Activated CD4-positive, alpha-beta T cell treated with anti-CD3 and anti-CD28 coated beads, Interleukin-2, Interleukin-4, amounts not matched to agents 100 ng/mL and 50 ng/mL, durations not matched to agents 16 hours and 8 hours (primary cell): ENCODE results near the gene SLC35E1.
A peak's percentile ranks its signal among the peaks of the same experiment; 100 is the strongest.
"Not testable (repeated sequence)": the region's sequence is repeated elsewhere in the genome, so short reads cannot be mapped to it uniquely, and the experiment has no call there.

Source experiments
- DNase-seq: peaks from one replicate; pipeline ENCODE4 v3.0.0-alpha.2; 2020; ENCODE audit warnings: low spot score

Gene SLC35E1

DNA sequence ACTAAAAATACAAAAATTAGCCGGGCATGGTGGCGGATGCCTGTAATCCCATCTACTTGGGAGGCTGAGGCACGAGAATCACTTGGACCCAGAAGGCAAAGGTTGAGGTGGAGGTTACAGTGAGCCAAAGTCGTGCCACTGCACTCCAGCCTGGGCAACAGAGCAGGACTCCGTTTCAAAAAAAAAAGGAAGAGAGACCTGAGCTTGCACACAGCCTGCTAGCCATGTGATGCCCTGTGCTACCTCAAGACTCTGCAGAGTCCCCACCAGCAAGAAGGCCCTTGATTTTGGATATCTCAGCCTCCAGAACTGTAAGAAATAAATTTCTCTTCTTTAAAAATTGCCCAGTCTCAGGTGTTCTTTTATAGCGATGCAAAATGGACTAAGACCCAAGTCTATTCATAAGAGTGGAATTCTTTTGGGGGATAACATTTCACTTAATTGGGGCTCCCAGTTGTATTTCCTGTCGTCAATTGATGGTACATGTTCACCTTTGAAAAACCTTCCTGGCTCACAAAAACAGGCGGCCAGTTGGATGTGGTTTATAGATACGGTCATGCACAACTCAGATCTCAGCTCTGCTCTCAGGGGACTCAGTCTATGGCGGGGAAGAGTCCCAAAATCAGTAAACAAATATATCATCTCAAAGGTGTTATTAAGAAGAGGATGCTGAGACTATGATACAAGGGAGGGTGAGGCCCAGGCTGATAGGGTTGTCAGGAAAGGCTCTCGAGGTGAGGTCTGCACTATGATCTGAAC, 27.6 kb downstream of the SLC35E1 start:
- DNase-seq = no peak

DNA sequence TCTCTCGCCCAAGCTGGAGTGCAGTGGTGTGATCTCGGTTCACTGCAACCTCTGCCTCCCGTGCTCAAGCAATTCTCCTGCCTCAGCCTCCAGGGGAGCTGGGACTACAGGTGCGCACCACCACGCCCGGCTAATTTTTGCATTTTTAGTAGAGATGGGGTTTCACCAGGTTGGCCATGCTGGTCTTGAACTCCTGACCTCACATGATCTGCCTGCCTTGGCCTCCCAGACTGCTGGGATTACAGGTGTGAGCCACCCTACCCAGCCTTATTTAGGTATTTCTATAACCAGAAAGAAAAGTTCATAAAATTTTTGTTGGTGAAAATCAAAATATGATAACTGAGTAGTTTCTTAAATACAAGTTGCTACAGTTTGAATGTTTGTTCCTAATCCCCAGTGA, 28.5 kb downstream of the SLC35E1 start:
- DNase-seq = not testable (repeated sequence)

DNA sequence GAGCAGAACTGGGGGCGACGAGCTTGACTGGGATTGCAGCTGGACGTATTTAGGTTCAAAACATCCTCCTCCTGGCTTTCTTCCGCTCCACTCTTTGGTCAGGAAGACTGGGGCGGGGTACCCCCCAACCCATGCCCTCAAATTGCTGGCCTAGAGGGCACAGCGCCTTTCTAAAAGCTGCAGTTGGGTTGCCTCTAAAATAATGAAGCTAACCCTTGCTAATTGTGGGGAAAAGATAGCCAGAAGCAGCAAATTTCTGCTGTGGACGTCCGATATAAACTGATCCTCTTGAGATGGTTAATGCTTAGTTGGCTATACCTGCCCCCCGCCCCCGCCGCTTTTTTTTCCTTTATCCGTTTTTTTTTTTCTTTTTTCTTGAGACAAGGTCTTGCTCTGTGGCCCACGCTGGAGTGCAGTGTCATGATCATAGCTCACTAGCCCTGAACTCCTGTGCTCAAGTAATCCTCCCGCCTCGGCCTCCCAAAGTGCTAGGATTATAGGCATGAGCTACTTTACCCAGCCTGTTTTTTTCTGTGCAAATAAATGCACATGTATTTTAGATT, 29.2 kb downstream of the SLC35E1 start:
- DNase-seq = no peak

DNA sequence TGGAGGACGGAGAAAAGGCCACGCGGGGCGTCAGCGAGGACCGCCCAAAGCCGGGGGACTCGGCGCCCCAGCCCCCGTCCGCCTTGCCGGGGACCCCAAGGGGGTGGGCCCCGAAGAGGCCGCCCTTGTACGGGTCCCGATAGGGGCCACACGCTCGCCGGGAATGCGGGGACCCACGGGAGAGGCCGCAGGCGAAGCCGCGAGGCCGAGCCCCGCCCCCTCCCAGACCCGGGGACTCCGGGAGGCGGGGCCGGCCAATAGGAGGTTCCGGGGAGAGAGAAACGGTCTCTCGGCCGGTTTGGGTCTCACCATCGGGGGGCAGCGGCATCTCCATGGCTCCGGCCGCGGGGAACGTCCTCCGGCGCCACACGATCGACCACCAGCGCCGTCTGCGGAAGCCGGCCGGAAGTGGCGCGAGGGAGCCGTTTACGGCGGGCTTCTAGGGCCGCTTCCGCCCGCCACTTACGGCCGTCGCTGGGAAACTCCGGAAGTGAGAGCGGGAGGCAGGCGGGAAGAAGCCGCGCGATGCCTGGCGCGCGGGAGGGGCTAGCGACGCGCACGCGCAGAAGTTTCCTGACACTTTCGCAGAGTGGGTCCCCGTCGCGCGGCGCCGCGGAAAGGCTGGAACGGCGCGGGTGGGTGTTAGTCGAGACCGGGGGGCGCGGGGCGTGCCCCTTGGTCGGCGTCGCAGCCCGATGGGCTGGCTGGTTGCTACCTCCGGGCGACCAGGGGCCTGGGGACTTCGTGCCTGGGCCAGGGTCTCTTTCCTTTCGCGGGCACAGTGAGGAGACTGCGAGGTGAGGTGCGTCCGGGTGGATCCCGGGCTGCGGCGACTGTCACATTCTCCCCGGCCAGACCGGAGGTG, 29.9 kb downstream of the SLC35E1 start, which contains the start of gene CHERP:
Gene CHERP, minus strand, starts transcription at position 393 of the 865 bp plus-strand sequence. Its CDS starts 59 bp downstream, at position 334.
- DNase-seq = peak; percentile 95

DNA sequence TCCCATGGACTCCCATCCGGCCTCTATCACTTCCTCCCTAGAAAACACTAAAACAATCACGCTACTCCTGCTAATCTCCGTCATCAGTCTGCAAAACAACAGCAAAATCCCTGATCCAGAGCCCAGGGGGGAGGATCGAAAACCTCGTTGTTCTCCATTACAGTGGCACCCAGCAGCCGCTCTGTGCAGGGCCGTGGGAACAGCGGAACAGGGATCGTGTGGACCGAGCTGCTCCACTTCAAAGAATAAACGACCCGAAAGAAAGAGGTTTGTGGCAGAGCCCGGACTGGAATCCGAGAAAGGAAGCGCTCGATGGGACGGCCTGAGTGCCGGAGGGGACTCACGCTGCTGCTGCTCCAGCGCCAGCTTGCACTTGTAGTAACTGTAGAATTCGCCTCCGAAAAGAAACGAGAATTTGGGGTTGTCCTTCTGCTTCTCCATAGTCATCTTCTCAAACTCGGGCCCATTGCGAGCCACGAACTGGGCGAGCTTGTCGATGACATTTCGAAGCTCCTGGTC, 30.6 kb downstream of the SLC35E1 start:
- no peak for DNase-seq

DNA sequence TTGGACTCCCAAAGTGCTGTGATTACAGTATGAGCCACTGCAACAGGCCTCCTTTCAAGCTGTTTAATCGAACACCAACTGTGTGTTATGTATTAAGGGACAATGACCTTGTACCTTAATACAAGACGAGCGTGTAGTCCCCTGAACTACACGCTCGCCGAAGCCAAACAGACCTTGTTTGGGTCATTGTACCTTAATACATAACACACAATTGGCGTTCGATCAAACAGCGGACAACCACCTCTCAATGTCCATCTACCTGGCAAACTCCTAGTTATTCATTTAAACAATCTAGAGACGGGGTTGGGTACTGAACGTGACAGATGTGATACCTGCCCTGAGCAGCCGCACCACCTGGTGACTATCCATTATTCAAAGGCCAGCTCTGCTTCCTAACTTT, 31.3 kb downstream of the SLC35E1 start:
- DNase-seq = no peak

DNA sequence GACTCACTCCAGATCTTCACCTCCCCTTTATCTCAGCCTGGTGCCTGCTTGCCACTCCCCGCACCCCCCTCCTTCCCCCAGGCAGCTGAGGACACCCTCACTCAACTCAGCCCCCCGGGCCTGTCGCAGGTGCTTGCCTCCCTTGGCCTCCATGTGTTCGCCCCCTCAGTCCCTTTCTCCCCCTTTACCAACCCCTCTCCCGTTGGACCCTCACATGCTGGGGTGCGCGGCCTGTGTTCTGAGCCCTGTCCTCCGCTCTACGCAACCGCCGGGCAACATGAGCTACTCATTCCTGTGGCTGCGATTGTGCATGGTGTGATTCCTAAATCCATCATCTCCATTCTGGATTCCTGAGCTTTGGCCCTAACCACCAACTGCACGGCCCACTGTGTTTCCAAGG, 35.1 kb downstream of the SLC35E1 start:
- no peak for DNase-seq

DNA sequence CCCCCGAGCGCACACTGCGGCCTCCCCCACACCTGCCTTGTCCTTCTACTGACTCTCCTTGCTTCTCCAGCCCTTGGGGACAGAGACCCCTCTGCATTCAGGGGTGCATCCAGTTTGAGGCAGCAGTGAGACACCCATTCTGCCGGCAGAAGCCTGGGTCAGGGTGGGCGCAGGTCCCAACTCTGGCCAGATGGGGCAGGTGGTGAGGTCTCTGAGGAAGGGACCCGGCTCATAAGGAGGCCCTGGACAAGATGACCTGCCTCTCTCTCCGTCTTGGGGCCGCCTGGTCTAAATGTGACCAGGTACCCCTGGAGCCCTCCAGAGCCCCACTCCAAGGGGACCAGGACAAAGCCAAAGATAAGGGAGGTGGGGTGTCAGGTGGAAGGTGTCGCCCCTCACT, 36.1 kb downstream of the SLC35E1 start:
- DNase-seq = no peak

DNA sequence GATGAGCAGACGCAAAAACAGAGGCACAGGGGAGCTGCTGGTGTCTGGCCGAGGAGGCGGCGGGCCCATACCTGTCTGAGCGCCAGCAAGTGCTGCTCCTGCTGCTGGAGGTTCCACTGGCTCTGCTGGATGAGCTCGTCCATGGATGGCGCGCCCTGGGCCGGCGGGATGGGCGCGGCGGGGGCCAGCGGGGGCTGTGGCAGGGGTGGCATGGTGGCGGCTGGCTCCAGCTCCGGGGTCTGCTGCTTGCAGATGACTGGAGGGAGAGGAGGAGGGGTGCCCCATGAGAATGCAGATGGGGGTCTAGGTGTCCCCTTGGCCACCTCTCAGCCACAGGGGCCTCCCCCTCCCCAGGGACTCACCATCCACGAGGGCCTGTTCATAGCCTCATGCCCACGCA, 36.8 kb downstream of the SLC35E1 start:
- no peak for DNase-seq

DNA sequence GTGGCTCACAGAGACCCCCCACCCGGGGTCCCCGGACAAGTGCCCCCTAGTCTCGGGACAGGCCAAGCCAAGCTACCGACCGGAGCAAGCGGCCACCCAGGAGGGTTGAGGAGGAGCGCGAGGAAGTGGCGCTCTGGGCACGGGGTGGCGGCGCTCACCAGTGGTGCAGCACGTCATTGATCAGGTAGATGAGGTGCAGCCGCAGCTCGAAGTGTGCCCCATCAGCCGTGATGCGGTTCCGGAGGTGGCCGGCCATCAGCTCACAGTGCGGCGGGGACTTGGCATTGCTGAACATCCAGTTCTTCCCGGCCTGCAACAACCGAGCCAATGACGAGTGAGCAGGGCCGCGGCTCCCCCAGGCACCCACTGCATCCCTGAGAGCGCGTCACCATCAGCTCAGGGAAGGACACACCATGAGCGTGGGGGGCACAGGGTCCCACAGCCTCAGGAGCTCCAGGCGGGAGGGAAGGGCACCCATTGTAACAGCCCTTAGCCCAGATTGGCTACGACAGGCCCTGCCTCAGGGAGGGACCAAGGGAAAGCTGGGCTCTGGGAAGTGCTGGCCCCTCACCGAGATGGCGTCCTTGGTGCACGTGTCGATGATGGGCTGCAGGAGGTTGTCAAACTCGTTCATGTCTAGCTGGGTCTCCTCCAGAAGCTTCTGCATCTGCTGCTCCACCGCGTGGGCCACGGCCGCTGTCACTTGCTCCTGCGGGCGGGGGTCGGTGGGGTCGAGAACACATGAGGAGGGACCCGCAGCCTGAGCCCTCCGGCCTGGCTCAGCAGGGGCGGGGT, 39.6 kb downstream of the SLC35E1 start:
- DNase-seq = no peak

DNA sequence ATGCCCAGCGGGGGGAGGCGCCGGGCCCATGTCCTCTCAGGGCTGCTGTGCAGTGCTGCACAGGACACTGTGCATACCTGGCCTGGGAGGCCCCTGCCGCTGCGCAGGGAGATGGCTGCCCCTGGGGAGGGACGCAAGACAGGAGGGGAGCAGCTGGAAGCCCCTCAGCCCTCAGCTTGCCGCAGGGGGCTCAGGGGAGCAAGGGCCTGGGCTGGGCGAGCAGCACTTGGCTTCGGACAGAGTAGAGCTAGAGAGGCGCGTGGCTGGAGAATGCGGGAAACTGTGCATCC, 40.9 kb downstream of the SLC35E1 start:
- DNase-seq = no peak

DNA sequence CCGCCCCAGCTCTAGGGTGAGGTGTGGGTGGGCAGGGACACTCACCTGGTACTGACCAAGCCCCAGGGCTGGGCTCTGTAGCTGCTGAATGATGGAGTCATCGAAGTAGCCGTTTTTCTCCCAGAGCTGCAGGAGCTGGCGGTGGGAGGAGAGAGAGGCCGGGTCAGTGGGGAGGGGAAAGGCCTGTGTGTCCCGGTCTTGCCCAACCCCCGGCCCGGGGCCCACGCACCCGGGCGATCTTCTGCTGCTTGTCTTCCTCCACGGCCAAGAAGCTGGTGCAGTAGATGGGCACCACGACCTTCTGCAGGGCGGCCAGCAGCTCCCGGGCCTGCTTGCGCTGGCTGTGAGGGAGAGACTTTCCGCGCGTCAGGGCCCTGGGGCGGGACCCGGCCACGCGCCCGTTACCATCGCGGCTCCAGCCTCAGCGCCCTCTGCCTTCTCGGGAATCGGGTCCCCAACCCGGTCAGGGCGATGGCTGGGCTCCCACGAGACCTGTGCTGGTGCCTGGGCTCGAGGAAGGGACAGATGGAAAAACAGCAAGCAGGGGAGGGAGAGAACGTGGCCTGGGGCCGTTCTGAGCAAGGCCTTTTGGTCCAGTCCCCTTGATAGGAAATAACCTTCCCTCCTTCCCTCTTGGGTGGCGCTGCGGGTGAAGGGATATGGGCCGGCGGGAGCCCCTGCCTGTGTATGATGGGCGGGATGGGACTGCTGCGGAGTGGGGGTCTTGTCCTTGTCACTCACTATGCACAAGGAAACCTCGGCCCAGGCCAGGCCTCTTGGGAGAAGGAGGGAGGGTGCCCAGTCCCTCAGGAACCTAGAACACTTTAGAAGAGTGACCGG, 41.5 kb downstream of the SLC35E1 start:
- DNase-seq = no peak

DNA sequence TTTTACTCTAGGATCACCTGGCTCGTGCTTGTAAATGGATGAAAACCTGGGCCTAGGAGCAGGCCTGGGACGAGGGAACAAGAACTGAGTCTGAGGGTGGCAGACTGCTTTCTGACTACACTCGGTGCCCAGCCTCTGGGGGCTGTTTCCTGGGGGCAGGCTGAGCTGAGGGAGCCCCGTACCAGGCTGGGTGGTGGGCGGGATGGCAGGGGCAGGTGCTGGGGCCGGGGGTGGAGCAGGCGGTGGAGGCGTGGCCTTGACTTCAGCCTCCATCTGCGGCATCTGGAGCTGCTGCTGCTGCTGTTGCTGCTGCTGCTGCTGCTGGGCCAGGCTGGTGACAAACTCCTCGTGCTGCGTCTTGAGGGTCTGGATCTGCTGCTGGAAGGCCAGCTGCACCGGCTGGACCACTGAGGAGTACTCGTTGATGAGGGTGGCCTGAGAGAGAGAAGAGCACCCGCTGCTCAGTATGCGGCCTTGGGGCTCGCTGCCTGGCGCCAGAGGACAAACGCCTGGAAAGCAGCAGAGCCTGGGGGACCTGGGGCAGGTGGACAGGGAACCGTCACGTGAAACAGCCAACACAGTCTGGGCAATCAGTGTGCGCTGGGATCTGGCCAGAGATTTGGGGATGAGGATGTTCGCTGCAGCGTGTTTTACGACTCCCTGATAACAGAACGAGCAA, 42.6 kb downstream of the SLC35E1 start:
- no peak for DNase-seq

DNA sequence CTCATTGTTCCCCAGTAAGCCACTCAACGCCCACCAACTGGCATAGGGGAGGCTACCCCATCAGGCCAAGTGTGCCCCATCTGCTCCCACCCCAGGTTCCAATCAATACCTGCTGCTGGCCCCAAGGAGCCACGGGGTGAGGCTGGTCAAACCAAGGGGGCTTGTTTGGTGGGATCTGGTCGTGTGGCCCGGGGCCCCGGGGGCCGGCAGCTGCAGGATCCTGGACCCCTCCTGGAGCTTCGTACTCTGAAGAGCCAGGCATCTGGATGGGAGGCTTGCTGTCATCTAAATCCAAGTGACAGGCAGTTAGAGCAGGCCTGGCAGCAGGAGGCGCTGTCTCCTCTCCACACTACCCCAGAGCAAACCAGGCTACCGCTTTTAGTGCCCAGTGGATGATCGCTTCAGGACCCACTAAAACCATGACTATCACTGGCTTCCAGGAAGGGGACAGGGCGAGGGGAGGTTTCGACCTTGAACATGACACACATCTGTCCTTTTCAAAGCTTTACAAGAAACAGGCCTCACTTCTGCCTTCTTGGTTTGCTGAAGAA, 44.2 kb downstream of the SLC35E1 start:
- peak; percentile 28 for DNase-seq

DNA sequence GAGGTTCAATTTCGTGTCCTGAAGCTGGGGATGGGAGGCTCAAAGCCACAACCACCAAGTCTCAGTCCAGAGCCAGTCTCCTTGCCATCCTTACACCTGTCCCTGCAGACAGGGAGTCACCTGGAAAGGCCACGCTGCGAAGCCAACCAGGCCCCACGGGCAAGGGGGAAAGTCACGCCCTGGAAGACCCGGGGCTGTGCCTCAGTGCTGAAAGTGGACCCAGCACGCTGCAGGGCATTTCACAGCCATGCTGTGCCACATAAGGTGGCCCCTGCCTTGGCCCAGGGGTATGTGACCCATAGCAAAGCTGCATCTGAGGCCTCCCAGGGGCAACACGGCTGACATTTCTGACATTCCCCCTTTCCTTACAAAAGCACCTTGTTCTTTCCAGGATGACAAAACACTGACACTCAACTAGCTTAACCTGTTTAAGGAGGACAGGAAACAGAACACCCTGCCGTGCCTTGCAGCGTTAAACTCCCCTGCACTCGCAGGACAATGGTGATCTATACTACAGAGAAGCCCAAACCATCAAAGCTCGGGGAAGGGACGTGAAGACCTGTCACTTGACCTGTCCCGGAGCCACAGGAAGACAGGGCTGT, 44.8 kb downstream of the SLC35E1 start:
- no peak for DNase-seq

DNA sequence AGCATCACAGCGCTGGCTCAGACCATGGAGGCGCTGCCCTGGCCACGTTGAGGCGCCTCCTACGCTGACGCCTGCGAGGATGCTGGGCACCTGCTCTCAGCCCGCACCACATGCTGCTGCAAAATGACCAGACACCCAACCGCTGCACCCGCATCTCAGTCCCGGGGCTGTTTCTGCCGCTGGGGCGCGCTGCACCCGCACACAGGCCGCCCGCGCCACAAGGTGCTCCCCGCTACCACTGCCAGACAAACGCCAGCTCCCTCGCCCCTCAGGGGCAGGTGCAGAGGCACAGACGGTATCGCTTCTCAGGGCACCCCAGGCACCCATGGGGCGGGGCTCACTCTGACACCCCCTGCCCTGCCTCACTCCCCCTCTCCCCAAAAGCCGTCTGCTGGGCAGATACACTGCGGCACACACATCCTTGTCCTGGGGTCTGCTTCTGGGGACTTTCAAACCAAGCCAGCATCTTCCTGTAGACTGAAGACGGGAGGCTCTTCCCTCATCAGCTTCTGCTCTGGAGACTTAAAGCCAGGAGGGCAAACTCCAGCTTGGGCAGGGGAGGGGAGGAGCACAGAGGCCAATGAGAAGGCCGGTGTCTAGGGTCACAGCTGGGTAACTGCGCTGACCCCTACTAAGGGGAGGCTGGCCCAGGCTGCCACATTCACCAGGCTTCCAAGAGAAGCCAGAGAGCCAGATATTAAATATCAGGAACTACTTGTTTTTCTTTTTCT, 46.3 kb downstream of the SLC35E1 start:
- no peak for DNase-seq

DNA sequence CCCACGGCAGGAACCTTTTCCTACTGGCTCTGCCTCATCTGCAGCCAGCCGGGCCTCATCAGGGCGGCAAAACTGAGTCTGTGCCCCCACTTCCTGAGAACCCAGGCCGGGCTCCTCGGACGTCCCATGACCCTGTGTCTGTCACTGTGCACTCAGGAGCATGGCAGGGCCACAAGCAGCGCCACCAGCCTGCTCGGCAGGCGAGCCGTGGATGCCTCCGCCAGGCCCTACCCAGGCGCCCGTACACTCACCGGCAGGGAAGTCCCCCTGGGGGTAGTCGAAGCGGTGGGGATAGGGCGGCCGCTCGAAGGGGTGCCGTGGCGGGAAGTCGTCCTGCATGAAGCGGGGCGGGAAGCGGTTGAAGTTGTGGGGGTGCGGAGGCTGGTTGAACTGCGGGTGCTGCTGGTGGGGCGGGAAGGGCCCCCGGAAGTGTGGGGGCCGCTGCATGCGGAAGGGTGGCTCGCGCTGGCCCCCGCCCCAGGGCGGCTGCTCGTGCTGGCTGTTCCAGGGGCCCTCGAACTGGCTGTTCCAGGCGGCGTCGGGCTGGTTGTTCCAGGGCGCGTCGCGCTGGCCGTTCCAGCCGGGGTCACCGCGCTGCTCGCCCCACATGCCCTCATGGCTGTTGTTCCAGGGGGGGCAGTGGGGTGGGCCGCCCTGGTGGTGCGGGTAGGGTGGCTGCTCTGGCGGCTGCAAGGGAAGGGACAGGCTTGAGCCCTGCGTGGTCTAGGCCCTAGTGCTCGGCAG, 47.1 kb downstream of the SLC35E1 start:
- DNase-seq = no peak
